Breast epithelium (tissue), 3 donors: ENCODE measurements around the gene TTC9B.

Experiments used
- POLR2A ChIP-seq: fragments of 450-650 bp; IDR thresholded peaks from one replicate; pipeline ENCODE4 v1.6.1; 2016; ENCODE audit warnings: antibody characterized with exemption, mild to moderate bottlenecking, moderate library complexity
- POLR2AphosphoS5 ChIP-seq, 3 donors: sonication (generic); formaldehyde crosslinking; IDR thresholded peaks; one replicate each; pipeline ENCODE4 v1.6.1; 2017; ENCODE audit warnings: antibody characterized with exemption in 3 of 3
- TF ChIP-seq, protein P1 (sequence below), 3 donors: fragments of 450-650 bp; IDR thresholded peaks; one replicate each; pipeline ENCODE4 v1.5.1; 2016 to 2017; ENCODE audit warnings: antibody characterized with exemption in 3 of 3, mild to moderate bottlenecking in 3 of 3, moderate library complexity in 3 of 3

GRCh38 chr19:40216013-40216776, 2.0 kb downstream of the TTC9B start:
- TF ChIP-seq, protein P1, sequence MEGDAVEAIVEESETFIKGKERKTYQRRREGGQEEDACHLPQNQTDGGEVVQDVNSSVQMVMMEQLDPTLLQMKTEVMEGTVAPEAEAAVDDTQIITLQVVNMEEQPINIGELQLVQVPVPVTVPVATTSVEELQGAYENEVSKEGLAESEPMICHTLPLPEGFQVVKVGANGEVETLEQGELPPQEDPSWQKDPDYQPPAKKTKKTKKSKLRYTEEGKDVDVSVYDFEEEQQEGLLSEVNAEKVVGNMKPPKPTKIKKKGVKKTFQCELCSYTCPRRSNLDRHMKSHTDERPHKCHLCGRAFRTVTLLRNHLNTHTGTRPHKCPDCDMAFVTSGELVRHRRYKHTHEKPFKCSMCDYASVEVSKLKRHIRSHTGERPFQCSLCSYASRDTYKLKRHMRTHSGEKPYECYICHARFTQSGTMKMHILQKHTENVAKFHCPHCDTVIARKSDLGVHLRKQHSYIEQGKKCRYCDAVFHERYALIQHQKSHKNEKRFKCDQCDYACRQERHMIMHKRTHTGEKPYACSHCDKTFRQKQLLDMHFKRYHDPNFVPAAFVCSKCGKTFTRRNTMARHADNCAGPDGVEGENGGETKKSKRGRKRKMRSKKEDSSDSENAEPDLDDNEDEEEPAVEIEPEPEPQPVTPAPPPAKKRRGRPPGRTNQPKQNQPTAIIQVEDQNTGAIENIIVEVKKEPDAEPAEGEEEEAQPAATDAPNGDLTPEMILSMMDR (IDR thresholded peaks at IDR 0.05), result no peak
- TF ChIP-seq POLR2AphosphoS5 (IDR thresholded peaks at IDR 0.05), result no peak
- no peak for TF ChIP-seq POLR2A
